Adipocyte (in vitro differentiated cells): ENCODE measurements around the gene MTX1.
A peak's percentile ranks its signal among the peaks of the same experiment; 100 is the strongest.
"Not testable (repeated sequence)": the region's sequence is repeated elsewhere in the genome, so short reads cannot be mapped to it uniquely, and the experiment has no call there.

ENCODE experiments used
- DNase-seq: peaks from one replicate; pipeline ENCODE4 v3.0.0-alpha.2; 2015; ENCODE audit warnings: low read depth
- H3K27me3 ChIP-seq: replicated peaks from 2 replicates; pipeline ENCODE4 v1.7.0; 2013; ENCODE audit warnings: mild to moderate bottlenecking, low read length, moderate library complexity; ENCODE audit not compliant: control insufficient read depth, insufficient read depth
- H3K36me3 ChIP-seq: 2 replicates; pipeline ENCODE4 v1.7.0; 2013; ENCODE audit warnings: low read length, mild to moderate bottlenecking, moderate library complexity; ENCODE audit not compliant: control insufficient read depth, insufficient read depth, severe bottlenecking
- H3K4me1 ChIP-seq: 2 replicates; pipeline ENCODE4 v1.7.0; 2013; ENCODE audit warnings: mild to moderate bottlenecking, low read length, moderate library complexity; ENCODE audit not compliant: control insufficient read depth, insufficient read depth
- H3K4me3 ChIP-seq: 2 replicates; pipeline ENCODE4 v1.7.0; 2013; ENCODE audit warnings: mild to moderate bottlenecking, low read length, moderate library complexity
- H3K9ac ChIP-seq: 2 replicates; pipeline ENCODE4 v1.7.0; 2013; ENCODE audit warnings: mild to moderate bottlenecking, low read length, moderate library complexity
- H3K9me3 ChIP-seq: 2 replicates; pipeline ENCODE4 v1.7.0; 2013; ENCODE audit warnings: mild to moderate bottlenecking, low read length, moderate library complexity; ENCODE audit not compliant: control insufficient read depth

Gene MTX1

GRCh38 chr1:155233502-155233901, 25.0 kb downstream of the MTX1 start:
- DNase-seq, H3K4me3 ChIP-seq, H3K4me1 ChIP-seq, H3K9me3 ChIP-seq, H3K9ac ChIP-seq, H3K27me3 ChIP-seq: not testable (repeated sequence)
- H3K36me3 ChIP-seq = peaks cover 22% of the 10 kb centered on the region

- H3K4me3 ChIP-seq, DNase-seq, H3K9ac ChIP-seq, H3K9me3 ChIP-seq, H3K27me3 ChIP-seq: not testable (repeated sequence)
- H3K36me3 ChIP-seq = peaks cover 27% of the 10 kb centered on the region
- H3K4me1 ChIP-seq = peaks cover 10% of the 10 kb centered on the region
These were observed 26.9 kb downstream of the MTX1 start for GRCh38 chr1:155235375-155235774.

GRCh38 chr1:155236451-155236850, 28.0 kb downstream of the MTX1 start:
- Histone ChIP-seq H3K9me3 (no peaks in the 10 kb centered on the region), H3K4me1 (peaks cover 14% of the 10 kb centered on the region), H3K4me3 (no peak overlapping the region), H3K36me3 (peaks cover 27% of the 10 kb centered on the region), H3K9ac (no peak overlapping the region), H3K27me3 (no peaks in the 10 kb centered on the region)
- DNase-seq = no peak

GRCh38 chr1:155241069-155241679, 32.7 kb downstream of the MTX1 start:
- H3K27me3 ChIP-seq = no peaks in the 10 kb centered on the region
- peak; percentile 93 for DNase-seq
- H3K36me3 ChIP-seq = peaks cover 20% of the 10 kb centered on the region
- H3K4me1 ChIP-seq = peaks cover 20% of the 10 kb centered on the region
- H3K4me3 ChIP-seq = peak overlapping the region; percentile 83
- no peaks in the 10 kb centered on the region for H3K9me3 ChIP-seq
- peak overlapping the region; percentile 81 for H3K9ac ChIP-seq

- peaks cover 20% of the 10 kb centered on the region for H3K4me1 ChIP-seq
- peaks cover 23% of the 10 kb centered on the region for H3K36me3 ChIP-seq
- H3K9me3 ChIP-seq = no peaks in the 10 kb centered on the region
- no peak overlapping the region for H3K4me3 ChIP-seq
- no peak overlapping the region for H3K9ac ChIP-seq
- no peak for DNase-seq
- no peaks in the 10 kb centered on the region for H3K27me3 ChIP-seq
These were observed 33.4 kb downstream of the MTX1 start for GRCh38 chr1:155241841-155242264.

GRCh38 chr1:155242805-155243358, 34.4 kb downstream of the MTX1 start:
- Histone ChIP-seq H3K36me3 (peaks cover 24% of the 10 kb centered on the region), H3K9me3 (no peaks in the 10 kb centered on the region), H3K4me1 (peaks cover 20% of the 10 kb centered on the region), H3K9ac (peak overlapping the region; percentile 80), H3K27me3 (no peaks in the 10 kb centered on the region), H3K4me3 (peak overlapping the region; percentile 81)
- no peak for DNase-seq

GRCh38 chr1:155244368-155245162, 36.1 kb downstream of the MTX1 start:
- peak overlapping the region; percentile 80 for H3K9ac ChIP-seq
- H3K4me3 ChIP-seq = peak overlapping the region; percentile 81
- no peaks in the 10 kb centered on the region for H3K27me3 ChIP-seq
- DNase-seq = peak; percentile 99
- H3K4me1 ChIP-seq = peaks cover 20% of the 10 kb centered on the region
- no peaks in the 10 kb centered on the region for H3K9me3 ChIP-seq
- peaks cover 27% of the 10 kb centered on the region for H3K36me3 ChIP-seq

- DNase-seq = no peak
- Histone ChIP-seq H3K4me3 (peak overlapping the region; percentile 81), H3K27me3 (no peaks in the 10 kb centered on the region), H3K9me3 (no peaks in the 10 kb centered on the region), H3K4me1 (peaks cover 20% of the 10 kb centered on the region), H3K36me3 (peaks cover 27% of the 10 kb centered on the region), H3K9ac (peak overlapping the region; percentile 70)
These were observed 36.6 kb downstream of the MTX1 start for GRCh38 chr1:155245163-155245524.

GRCh38 chr1:155246796-155247195, 38.3 kb downstream of the MTX1 start:
- not testable (repeated sequence) for H3K4me3 ChIP-seq, H3K9me3 ChIP-seq, H3K27me3 ChIP-seq, DNase-seq, H3K9ac ChIP-seq
- Histone ChIP-seq H3K4me1 (peaks cover 22% of the 10 kb centered on the region), H3K36me3 (peaks cover 27% of the 10 kb centered on the region)

- DNase-seq = no peak
- H3K4me3 ChIP-seq = no peak overlapping the region
- H3K4me1 ChIP-seq = peaks cover 21% of the 10 kb centered on the region
- H3K9ac ChIP-seq = no peak overlapping the region
- H3K9me3 ChIP-seq = no peaks in the 10 kb centered on the region
- peaks cover 27% of the 10 kb centered on the region for H3K36me3 ChIP-seq
- no peaks in the 10 kb centered on the region for H3K27me3 ChIP-seq
These were observed 39.4 kb downstream of the MTX1 start for GRCh38 chr1:155247667-155248553.

GRCh38 chr1:155250246-155250632, 41.7 kb downstream of the MTX1 start:
- peaks cover 23% of the 10 kb centered on the region for H3K4me1 ChIP-seq
- no peaks in the 10 kb centered on the region for H3K27me3 ChIP-seq
- peaks cover 27% of the 10 kb centered on the region for H3K36me3 ChIP-seq
- DNase-seq = no peak
- H3K9me3 ChIP-seq = no peaks in the 10 kb centered on the region
- H3K9ac ChIP-seq = peak overlapping the region; percentile 70
- H3K4me3 ChIP-seq = no peak overlapping the region
